ENCODE data around the gene SCYGR2.

The SCYGR2 gene

GRCh38 chr2:227642656-227643055 is 44.0 kb downstream of the SCYGR2 start:
- ChIA-PET CTCF (interaction anchor here (0.7 kb wide), 1 partner anchor 16 kb away, joined by 3 read pairs; no protein-coding TSS in a partner anchor), POLR2A (no interaction called here)
- no peak for TF ChIP-seq HOXD13 (CRISPR knock-in tag; IDR thresholded peaks at IDR 0.05; ENCODE audit: borderline replicate concordance)
- no peak for TF ChIP-seq PBX3 (CRISPR knock-in tag; IDR thresholded peaks at IDR 0.05)
- TF ChIP-seq, protein P1, sequence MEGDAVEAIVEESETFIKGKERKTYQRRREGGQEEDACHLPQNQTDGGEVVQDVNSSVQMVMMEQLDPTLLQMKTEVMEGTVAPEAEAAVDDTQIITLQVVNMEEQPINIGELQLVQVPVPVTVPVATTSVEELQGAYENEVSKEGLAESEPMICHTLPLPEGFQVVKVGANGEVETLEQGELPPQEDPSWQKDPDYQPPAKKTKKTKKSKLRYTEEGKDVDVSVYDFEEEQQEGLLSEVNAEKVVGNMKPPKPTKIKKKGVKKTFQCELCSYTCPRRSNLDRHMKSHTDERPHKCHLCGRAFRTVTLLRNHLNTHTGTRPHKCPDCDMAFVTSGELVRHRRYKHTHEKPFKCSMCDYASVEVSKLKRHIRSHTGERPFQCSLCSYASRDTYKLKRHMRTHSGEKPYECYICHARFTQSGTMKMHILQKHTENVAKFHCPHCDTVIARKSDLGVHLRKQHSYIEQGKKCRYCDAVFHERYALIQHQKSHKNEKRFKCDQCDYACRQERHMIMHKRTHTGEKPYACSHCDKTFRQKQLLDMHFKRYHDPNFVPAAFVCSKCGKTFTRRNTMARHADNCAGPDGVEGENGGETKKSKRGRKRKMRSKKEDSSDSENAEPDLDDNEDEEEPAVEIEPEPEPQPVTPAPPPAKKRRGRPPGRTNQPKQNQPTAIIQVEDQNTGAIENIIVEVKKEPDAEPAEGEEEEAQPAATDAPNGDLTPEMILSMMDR (tag by site-specific recombination; IDR thresholded peaks at IDR 0.05), result no peak
- no peak for TF ChIP-seq ZNF510 (tag by site-specific recombination; IDR thresholded peaks at IDR 0.05; ENCODE audit: insufficient replicate concordance)
- no peak for TF ChIP-seq ZNF544 (tag by site-specific recombination; IDR thresholded peaks at IDR 0.05)
- no peak for TF ChIP-seq ZSCAN16 (tag by site-specific recombination; IDR thresholded peaks at IDR 0.05)
- no peak for TF ChIP-seq ZNF335 (tag by site-specific recombination; conservative IDR thresholded peaks at IDR 0.05)
- no peak for TF ChIP-seq ZNF138 (tag by site-specific recombination; IDR thresholded peaks at IDR 0.05; ENCODE audit: borderline replicate concordance)
- no peak for TF ChIP-seq ZNF623 (tag by site-specific recombination; IDR thresholded peaks at IDR 0.05)
- TF ChIP-seq, protein P2, sequence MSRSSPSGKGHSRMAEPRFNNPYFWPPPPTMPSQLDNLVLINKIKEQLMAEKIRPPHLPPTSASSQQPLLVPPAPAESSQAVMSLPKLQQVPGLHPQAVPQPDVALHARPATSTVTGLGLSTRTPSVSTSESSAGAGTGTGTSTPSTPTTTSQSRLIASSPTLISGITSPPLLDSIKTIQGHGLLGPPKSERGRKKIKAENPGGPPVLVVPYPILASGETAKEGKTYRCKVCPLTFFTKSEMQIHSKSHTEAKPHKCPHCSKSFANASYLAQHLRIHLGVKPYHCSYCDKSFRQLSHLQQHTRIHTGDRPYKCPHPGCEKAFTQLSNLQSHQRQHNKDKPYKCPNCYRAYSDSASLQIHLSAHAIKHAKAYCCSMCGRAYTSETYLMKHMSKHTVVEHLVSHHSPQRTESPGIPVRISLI (tag by site-specific recombination; IDR thresholded peaks at IDR 0.05), result no peak
- TF ChIP-seq ZNF521 (tag by site-specific recombination; IDR thresholded peaks at IDR 0.05), result no peak
- no peak for TF ChIP-seq ZNF670 (tag by site-specific recombination; IDR thresholded peaks at IDR 0.05; ENCODE audit: low read depth)
- TF ChIP-seq TRIM28 (IDR thresholded peaks at IDR 0.05; ENCODE audit: borderline replicate concordance, low read length), result no peak
- no peak for TF ChIP-seq ZNF518A (tag by site-specific recombination; conservative IDR thresholded peaks at IDR 0.05; ENCODE audit: low read depth)
- TF ChIP-seq PRDM10 (tag by site-specific recombination; IDR thresholded peaks at IDR 0.05), result no peak

More at GRCh38 chr2:227642656-227643055, 44.0 kb downstream of the SCYGR2 start:
- Histone ChIP-seq H3K4me3 (ENCODE audit: low read depth, low read length) (no peak overlapping the region), H3K9me3 (ENCODE audit: control insufficient read depth, insufficient read depth, low read depth, low read length) (no peaks in the 10 kb centered on the region), H3K27ac (ENCODE audit: extremely low read depth, low read depth, low read length) (no peak overlapping the region), H3K4me1 (ENCODE audit: control insufficient read depth, insufficient read depth, low read length) (no peaks in the 10 kb centered on the region), H3K36me3 (ENCODE audit: control insufficient read depth in 2 of 2, insufficient read depth in 1 of 2, low read length in 2 of 2) (no peaks in the 10 kb centered on the region)

All from HEK293 (cell line).